Astrocyte (in vitro differentiated cells and primary cell): ENCODE results near the gene MRPS23. TPM values are rescaled to one million over a fixed set of nuclear protein-coding genes. Genes with fewer than 3 reads are reported as not detected.
A peak's percentile ranks its signal among the peaks of the same experiment; 100 is the strongest.

Source experiments
- DNase-seq: peaks from one replicate; pipeline ENCODE4 v3.0.0-alpha.2; 2010; ENCODE audit warnings: low read depth
- FAIRE-seq: peaks from 2 replicates; lab custom pipeline; 2011; peaks lifted over from hg19 to GRCh38; lab: Jason Lieb, UNC
- H2AFZ ChIP-seq: 2 replicates; pipeline ENCODE4 v1.6.0; 2012; ENCODE audit warnings: low read depth, low read length, inconsistent platforms
- H3K27ac ChIP-seq: 2 replicates; pipeline ENCODE4 v1.5.1; 2011; ENCODE audit warnings: low read depth, low read length, inconsistent platforms
- H3K27me3 ChIP-seq: 2 replicates; pipeline ENCODE4 v1.6.0; 2011; ENCODE audit warnings: low read length, inconsistent platforms; ENCODE audit not compliant: insufficient read depth
- H3K36me3 ChIP-seq: 2 replicates; pipeline ENCODE4 v1.5.1; 2011; ENCODE audit warnings: low read length, inconsistent platforms; ENCODE audit not compliant: insufficient read depth
- H3K4me1 ChIP-seq: 2 replicates; pipeline ENCODE4 v1.5.1; 2011; ENCODE audit warnings: low read length, inconsistent platforms; ENCODE audit not compliant: insufficient read depth
- H3K4me2 ChIP-seq: 2 replicates; pipeline ENCODE4 v1.6.0; 2012; ENCODE audit warnings: low read length, inconsistent platforms
- H3K4me3 ChIP-seq: 2 replicates; pipeline ENCODE4 v1.5.1; 2011; ENCODE audit warnings: low read depth, mild to moderate bottlenecking, low read length, inconsistent platforms; ENCODE audit not compliant: insufficient read depth
- H3K79me2 ChIP-seq: 2 replicates; pipeline ENCODE4 v1.6.0; 2012; ENCODE audit warnings: mild to moderate bottlenecking, low read length, inconsistent platforms; ENCODE audit not compliant: insufficient read depth
- H3K9ac ChIP-seq: 2 replicates; pipeline ENCODE4 v1.6.0; 2012; ENCODE audit warnings: mild to moderate bottlenecking, low read length, inconsistent platforms
- H3K9me3 ChIP-seq: 2 replicates; pipeline ENCODE4 v1.5.1; 2012; ENCODE audit warnings: low read depth, mild to moderate bottlenecking, low read length, inconsistent platforms; ENCODE audit not compliant: insufficient read depth
- H4K20me1 ChIP-seq: 2 replicates; pipeline ENCODE4 v1.6.0; 2012; ENCODE audit warnings: low read length, inconsistent platforms; ENCODE audit not compliant: insufficient read depth
- H3K27ac Mint-ChIP-seq: one replicate; pipeline ENCODE4 v1.8.0; 2021; ENCODE audit warnings: mild to moderate bottlenecking, mixed read lengths; ENCODE audit not compliant: unreplicated experiment
- H3K27me3 Mint-ChIP-seq: one replicate; pipeline ENCODE4 v1.8.0; 2021; ENCODE audit warnings: low read depth, mixed read lengths; ENCODE audit not compliant: unreplicated experiment
- H3K36me3 Mint-ChIP-seq: one replicate; pipeline ENCODE4 v1.8.0; 2021; ENCODE audit warnings: low read depth, mixed read lengths; ENCODE audit not compliant: unreplicated experiment
- H3K4me1 Mint-ChIP-seq: one replicate; pipeline ENCODE4 v1.8.0; 2021; ENCODE audit warnings: low read depth, mixed read lengths; ENCODE audit not compliant: unreplicated experiment
- H3K4me3 Mint-ChIP-seq: one replicate; pipeline ENCODE4 v1.8.0; 2021; ENCODE audit warnings: mild to moderate bottlenecking, moderate library complexity, mixed read lengths; ENCODE audit not compliant: unreplicated experiment
- H3K9me3 Mint-ChIP-seq: one replicate; pipeline ENCODE4 v1.8.0; 2021; ENCODE audit warnings: mild to moderate bottlenecking, mixed read lengths; ENCODE audit not compliant: unreplicated experiment
- CTCF ChIP-seq: IDR thresholded peaks from 2 replicates; pipeline ENCODE4 v1.5.1; 2011; ENCODE audit warnings: low read depth, mild to moderate bottlenecking, inconsistent platforms, low read length, moderate library complexity; ENCODE audit not compliant: insufficient read depth
- EZH2 ChIP-seq: IDR thresholded peaks from 2 replicates; pipeline ENCODE4 v1.6.1; 2012; ENCODE audit warnings: mild to moderate bottlenecking, low read length, inconsistent platforms; ENCODE audit not compliant: insufficient read depth
- total RNA-seq: library from RNA; stranded (reverse); gene quantifications from 2 replicates; pipeline ENCODE4 v1.2.1, GENCODE V29; 2021

The MRPS23 gene
- total RNA-seq, 1 donor from 2014 or later: 61.3 TPM

GRCh38 chr17:57856792-57857620 is 7.2 kb upstream of the MRPS23 start:
- no peaks in the 10 kb centered on the region for H3K9me3 ChIP-seq
- H3K27ac ChIP-seq: no peak overlapping the region
- no peaks in the 10 kb centered on the region for H4K20me1 ChIP-seq
- no peaks in the 10 kb centered on the region for H3K36me3 ChIP-seq
- H3K4me3 ChIP-seq: no peak overlapping the region
- H3K9ac ChIP-seq: no peak overlapping the region
- H3K4me3 Mint-ChIP-seq: no peak overlapping the region
- no peak overlapping the region for H3K4me2 ChIP-seq
- DNase-seq: no peak
- H3K27me3 Mint-ChIP-seq: no peaks in the 10 kb centered on the region
- H3K27ac Mint-ChIP-seq: no peak overlapping the region
- H3K36me3 Mint-ChIP-seq: peaks cover 3% of the 10 kb centered on the region
- no peak overlapping the region for H2AFZ ChIP-seq
- TF ChIP-seq EZH2 (no peak), CTCF (no peak)
- H3K9me3 Mint-ChIP-seq: no peaks in the 10 kb centered on the region
- H3K4me1 Mint-ChIP-seq: peaks cover 28% of the 10 kb centered on the region
- no peaks in the 10 kb centered on the region for H3K27me3 ChIP-seq
- FAIRE-seq: no peak
- H3K79me2 ChIP-seq: no peaks in the 10 kb centered on the region
- peaks cover 15% of the 10 kb centered on the region for H3K4me1 ChIP-seq

- Mint-ChIP-seq H3K9me3 (no peaks in the 10 kb centered on the region), H3K27ac (peak overlapping the region; percentile 36), H3K4me1 (peaks cover 23% of the 10 kb centered on the region), H3K4me3 (no peak overlapping the region), H3K27me3 (no peaks in the 10 kb centered on the region), H3K36me3 (peaks cover 3% of the 10 kb centered on the region)
- Histone ChIP-seq H3K4me2 (no peak overlapping the region), H4K20me1 (no peaks in the 10 kb centered on the region), H3K27ac (no peak overlapping the region), H3K4me1 (peaks cover 10% of the 10 kb centered on the region), H3K27me3 (no peaks in the 10 kb centered on the region), H3K4me3 (no peak overlapping the region), H3K9ac (no peak overlapping the region), H2AFZ (no peak overlapping the region), H3K79me2 (no peaks in the 10 kb centered on the region), H3K9me3 (no peaks in the 10 kb centered on the region), H3K36me3 (no peaks in the 10 kb centered on the region)
- DNase-seq: no peak
- TF ChIP-seq EZH2: no peak
- TF ChIP-seq CTCF: no peak
- no peak for FAIRE-seq
These were observed 5.7 kb upstream of the MRPS23 start for GRCh38 chr17:57855391-57856035.

- H3K27me3 Mint-ChIP-seq: no peaks in the 10 kb centered on the region
- H3K9me3 ChIP-seq: no peaks in the 10 kb centered on the region
- no peak overlapping the region for H3K27ac Mint-ChIP-seq
- no peaks in the 10 kb centered on the region for H3K36me3 Mint-ChIP-seq
- FAIRE-seq (no peak), DNase-seq (no peak)
- H3K4me3 ChIP-seq: no peak overlapping the region
- no peaks in the 10 kb centered on the region for H4K20me1 ChIP-seq
- H3K9me3 Mint-ChIP-seq: no peaks in the 10 kb centered on the region
- no peak overlapping the region for H3K9ac ChIP-seq
- no peak overlapping the region for H3K27ac ChIP-seq
- H3K79me2 ChIP-seq: peaks cover 13% of the 10 kb centered on the region
- peaks cover 14% of the 10 kb centered on the region for H3K4me1 Mint-ChIP-seq
- no peak overlapping the region for H3K4me3 Mint-ChIP-seq
- H3K4me1 ChIP-seq: peaks cover 18% of the 10 kb centered on the region
- no peak overlapping the region for H2AFZ ChIP-seq
- no peaks in the 10 kb centered on the region for H3K27me3 ChIP-seq
- TF ChIP-seq CTCF (no peak), EZH2 (no peak)
- H3K36me3 ChIP-seq: no peaks in the 10 kb centered on the region
- H3K4me2 ChIP-seq: no peak overlapping the region
These were observed 3.9 kb upstream of the MRPS23 start for GRCh38 chr17:57853695-57854094.
